Osteoblast (primary cell): ENCODE results near the gene PSEN2. TPM values are rescaled to one million over a fixed set of nuclear protein-coding genes. Genes with fewer than 3 reads are reported as not detected.

Experiments
- DNase-seq: peaks from one replicate; pipeline ENCODE4 v3.0.0; 2011; ENCODE audit warnings: low spot score, mixed read lengths; ENCODE audit not compliant: insufficient read length; ENCODE audit errors: missing footprints
- H2AFZ ChIP-seq: 2 replicates; pipeline ENCODE4 v1.6.0; 2011; ENCODE audit warnings: mild to moderate bottlenecking, low read length
- H3K27ac ChIP-seq: 2 replicates; pipeline ENCODE4 v1.5.1; 2011; ENCODE audit warnings: mild to moderate bottlenecking, low read depth, low read length, moderate library complexity
- H3K27me3 ChIP-seq: 2 replicates; pipeline ENCODE4 v1.6.0; 2012; ENCODE audit warnings: mild to moderate bottlenecking, control low read depth, inconsistent platforms, low read length, moderate library complexity; ENCODE audit not compliant: insufficient read depth
- H3K36me3 ChIP-seq: 2 replicates; pipeline ENCODE4 v1.5.1; 2011; ENCODE audit warnings: mild to moderate bottlenecking, low read length, control low read depth, moderate library complexity; ENCODE audit not compliant: insufficient read depth
- H3K4me1 ChIP-seq: 2 replicates; pipeline ENCODE4 v1.5.1; 2011; ENCODE audit warnings: mild to moderate bottlenecking, low read length, control low read depth, moderate library complexity; ENCODE audit not compliant: insufficient read depth
- H3K4me2 ChIP-seq: 2 replicates; pipeline ENCODE4 v1.6.0; 2011; ENCODE audit warnings: mild to moderate bottlenecking, low read length; ENCODE audit not compliant: insufficient read depth
- H3K4me3 ChIP-seq: fragments of 200-600 bp; sonication (generic); 3 replicates; pipeline ENCODE4 v1.5.1; 2012; ENCODE audit warnings: mild to moderate bottlenecking, low read length, inconsistent platforms; ENCODE audit not compliant: insufficient read depth
- H3K79me2 ChIP-seq: 2 replicates; pipeline ENCODE4 v1.6.0; 2012; ENCODE audit warnings: mild to moderate bottlenecking, low read length, control low read depth, inconsistent platforms; ENCODE audit not compliant: insufficient read depth
- H3K9me3 ChIP-seq: 2 replicates; pipeline ENCODE4 v1.5.1; 2011; ENCODE audit warnings: low read depth, low read length, control low read depth
- H4K20me1 ChIP-seq: 2 replicates; pipeline ENCODE4 v1.6.0; 2012; ENCODE audit warnings: mild to moderate bottlenecking, low read length, control low read depth; ENCODE audit not compliant: insufficient read depth
- total RNA-seq: library from RNA; depleted of rRNA; stranded (reverse); fragments of >200 nt; gene quantifications from 2 replicates; pipeline ENCODE4 v1.2.3, GENCODE V29; 2012
- TF ChIP-seq, protein P1 (sequence below): IDR thresholded peaks from 2 replicates; pipeline ENCODE4 v1.5.1; 2011; ENCODE audit warnings: mild to moderate bottlenecking, low read depth, low read length, moderate library complexity; ENCODE audit errors: extremely low read depth

PSEN2 gene
- total RNA-seq, 1 donor, result 32.9 TPM

DNA sequence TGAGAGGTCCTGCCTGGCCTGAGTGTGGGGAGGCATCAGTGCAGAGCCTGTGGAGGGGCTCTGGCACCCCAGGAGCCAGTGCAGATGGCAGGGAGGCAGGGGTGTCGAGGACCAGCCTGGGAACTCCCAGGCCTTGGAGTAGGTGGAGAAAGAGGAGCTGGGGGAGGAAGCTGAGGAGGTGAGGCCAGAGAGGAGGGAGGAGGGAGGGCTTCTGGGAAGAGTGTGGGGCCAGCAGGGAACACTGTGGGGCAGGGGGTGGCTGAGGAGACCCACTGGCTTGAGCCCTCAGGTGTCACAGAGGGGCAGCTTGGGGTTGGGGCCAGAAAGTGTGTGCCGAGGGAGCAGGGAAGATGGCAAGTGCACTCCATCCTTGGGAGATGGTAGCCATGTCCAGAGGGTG is 73.5 kb downstream of the PSEN2 start:
- no peak for DNase-seq
- Histone ChIP-seq H3K36me3 (no peaks in the 10 kb centered on the region), H4K20me1 (no peaks in the 10 kb centered on the region), H3K27me3 (no peaks in the 10 kb centered on the region), H3K4me2 (no peak overlapping the region), H3K4me3 (no peak overlapping the region), H3K27ac (no peak overlapping the region), H3K4me1 (peaks cover 21% of the 10 kb centered on the region), H2AFZ (no peak overlapping the region), H3K79me2 (no peaks in the 10 kb centered on the region), H3K9me3 (no peaks in the 10 kb centered on the region)
- TF ChIP-seq, protein P1, sequence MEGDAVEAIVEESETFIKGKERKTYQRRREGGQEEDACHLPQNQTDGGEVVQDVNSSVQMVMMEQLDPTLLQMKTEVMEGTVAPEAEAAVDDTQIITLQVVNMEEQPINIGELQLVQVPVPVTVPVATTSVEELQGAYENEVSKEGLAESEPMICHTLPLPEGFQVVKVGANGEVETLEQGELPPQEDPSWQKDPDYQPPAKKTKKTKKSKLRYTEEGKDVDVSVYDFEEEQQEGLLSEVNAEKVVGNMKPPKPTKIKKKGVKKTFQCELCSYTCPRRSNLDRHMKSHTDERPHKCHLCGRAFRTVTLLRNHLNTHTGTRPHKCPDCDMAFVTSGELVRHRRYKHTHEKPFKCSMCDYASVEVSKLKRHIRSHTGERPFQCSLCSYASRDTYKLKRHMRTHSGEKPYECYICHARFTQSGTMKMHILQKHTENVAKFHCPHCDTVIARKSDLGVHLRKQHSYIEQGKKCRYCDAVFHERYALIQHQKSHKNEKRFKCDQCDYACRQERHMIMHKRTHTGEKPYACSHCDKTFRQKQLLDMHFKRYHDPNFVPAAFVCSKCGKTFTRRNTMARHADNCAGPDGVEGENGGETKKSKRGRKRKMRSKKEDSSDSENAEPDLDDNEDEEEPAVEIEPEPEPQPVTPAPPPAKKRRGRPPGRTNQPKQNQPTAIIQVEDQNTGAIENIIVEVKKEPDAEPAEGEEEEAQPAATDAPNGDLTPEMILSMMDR, result no peak

DNA sequence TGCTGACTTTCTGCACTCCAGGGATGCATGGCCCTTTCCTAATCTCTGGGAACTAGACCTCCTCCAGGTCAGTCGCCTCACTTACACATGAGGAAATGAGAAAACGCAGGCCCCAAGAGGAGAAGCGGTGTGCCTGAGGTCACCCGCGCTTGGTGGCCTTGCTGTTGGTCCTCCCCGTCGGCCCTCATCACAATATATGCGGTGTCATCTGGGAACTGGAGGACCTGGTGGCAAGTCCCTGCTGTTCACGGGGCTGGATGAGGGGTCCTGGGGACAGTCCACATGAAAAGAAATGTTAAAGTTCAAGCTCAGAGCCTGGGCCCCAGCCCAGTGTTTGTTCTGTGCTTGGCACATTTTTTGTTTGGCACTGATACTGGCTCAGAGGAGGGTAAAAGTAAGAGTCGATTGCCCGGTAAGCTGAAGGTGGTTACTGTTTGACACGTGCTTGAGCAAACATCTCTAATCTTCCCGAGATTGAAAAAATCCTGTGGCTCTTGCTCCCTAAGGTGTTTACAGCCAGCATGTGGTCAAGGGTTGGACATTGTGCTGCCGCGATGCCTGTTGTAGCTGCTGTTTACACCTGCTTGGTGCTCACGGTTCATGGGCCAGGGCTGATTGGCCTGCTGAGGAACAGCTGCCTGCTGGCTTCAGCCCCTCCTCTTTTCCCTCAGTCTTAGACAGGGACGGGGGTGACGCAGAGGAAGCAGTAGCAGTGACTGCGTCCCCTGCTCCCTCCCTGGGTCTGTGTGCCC is 74.9 kb downstream of the PSEN2 start:
- H4K20me1 ChIP-seq, result no peaks in the 10 kb centered on the region
- H3K36me3 ChIP-seq, result no peaks in the 10 kb centered on the region
- H3K4me1 ChIP-seq, result peaks cover 13% of the 10 kb centered on the region
- H3K4me2 ChIP-seq, result no peak overlapping the region
- H3K27ac ChIP-seq, result no peak overlapping the region
- no peaks in the 10 kb centered on the region for H3K9me3 ChIP-seq
- H3K79me2 ChIP-seq, result no peaks in the 10 kb centered on the region
- H2AFZ ChIP-seq, result no peak overlapping the region
- H3K4me3 ChIP-seq, result no peak overlapping the region
- TF ChIP-seq, protein P1, result no peak
- H3K27me3 ChIP-seq, result no peaks in the 10 kb centered on the region
- DNase-seq, result no peak

Other genes starting within 250 kb of the PSEN2 start
- 6.2 and 7.1 TPM in 2 replicates for gene ITPKB, start 131.3 kb upstream of the PSEN2 start, total RNA-seq
- gene COQ8A, start 69.7 kb downstream of the PSEN2 start, total RNA-seq, result 14.1 and 16.2 TPM in 2 replicates